HUDEP-2 (cell line): ENCODE measurements around the gene FAT1.

Source experiments
- DNase-seq, 76 experiments: peaks; one replicate each; lab custom pipeline; 2025; ENCODE audit not compliant: unreplicated experiment in 76 of 76; lab: John Stamatoyannopoulos, UW

FAT1 gene

DNA sequence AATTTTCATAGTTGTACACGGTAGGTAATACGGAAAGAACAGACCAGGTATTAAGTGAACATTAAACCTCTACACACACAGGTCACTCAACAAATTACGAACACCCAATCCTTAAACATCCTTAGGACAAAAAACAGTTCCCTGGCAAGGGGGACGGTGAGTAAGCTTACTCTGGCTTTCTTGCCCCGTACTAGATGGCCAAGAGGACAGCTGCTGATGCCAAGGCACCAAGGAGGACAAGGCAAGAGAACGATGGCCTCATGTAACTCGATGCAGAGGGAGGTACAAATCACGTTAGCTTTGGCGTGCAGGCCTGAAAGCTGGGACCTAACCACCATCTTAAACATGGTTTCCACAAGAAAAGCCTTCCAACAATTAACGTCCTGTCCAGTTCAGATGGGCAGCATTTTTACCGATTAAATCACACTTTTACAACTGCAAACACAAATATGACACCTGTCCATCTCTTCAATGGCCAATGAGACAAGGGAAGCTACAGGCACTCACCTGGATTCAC is 23.7 kb downstream of the FAT1 start:
- no peak for DNase-seq

DNA sequence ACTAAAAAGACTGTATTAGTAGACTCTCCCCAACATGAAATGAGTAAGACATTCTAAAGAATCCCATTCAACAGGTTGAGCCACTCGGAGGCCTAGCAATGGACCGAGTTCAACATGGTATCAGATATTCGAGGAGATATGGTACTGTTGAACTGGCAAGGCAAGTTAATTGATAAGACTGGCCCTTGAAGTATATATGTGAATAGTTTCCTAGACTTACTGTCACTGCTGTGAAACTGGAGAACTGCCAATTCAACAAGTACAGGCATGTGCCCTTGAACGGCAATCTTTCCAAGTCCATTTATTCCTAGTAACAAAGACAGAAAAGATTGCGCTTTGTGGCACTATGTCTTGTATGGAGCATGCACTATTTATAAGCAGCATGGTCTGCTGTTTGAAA is 24.4 kb downstream of the FAT1 start:
- DNase-seq, result peak in 9 of 76 experiments; percentile 3 to 65 (median 13)

DNA sequence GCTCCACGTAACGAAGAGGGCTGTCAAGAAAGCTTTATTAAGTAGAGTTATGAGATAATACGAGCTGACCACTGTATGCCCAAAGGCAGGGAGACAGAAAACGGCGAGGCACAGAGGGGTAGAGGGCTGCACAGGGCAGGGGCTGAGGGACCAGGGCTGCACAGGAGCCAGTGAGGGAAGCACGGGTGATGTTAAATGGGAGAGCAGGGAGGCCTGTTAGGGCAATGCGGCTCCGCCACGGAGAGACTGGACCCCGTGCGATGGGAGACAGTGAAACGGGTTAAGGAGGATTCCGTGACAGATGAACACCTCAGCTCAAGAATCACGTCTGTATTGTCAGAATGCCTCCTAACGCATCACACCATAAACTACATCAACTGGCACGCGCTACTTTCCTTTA is 25.1 kb downstream of the FAT1 start:
- DNase-seq, result no peak

- no peak for DNase-seq
Measured at GRCh38 chr4:186698028-186698427, 25.6 kb downstream of the FAT1 start.

DNA sequence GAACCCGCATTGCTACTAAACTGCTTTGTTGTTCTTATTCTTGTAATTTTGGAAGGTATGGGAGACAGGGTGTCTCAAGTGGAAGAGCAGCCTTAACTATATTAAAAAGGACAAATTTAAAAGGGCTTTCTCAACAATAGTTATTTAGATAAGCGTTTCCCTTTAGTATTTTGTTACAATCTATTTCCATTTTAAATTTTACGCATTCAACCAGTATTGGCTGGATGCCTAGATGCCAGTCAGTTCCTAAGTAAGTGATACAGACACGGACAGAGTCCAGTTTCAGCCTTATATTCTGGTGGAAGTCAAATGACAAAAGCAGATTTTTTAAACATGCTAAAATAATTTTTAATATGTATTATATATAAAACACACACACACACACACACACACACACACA is 28.3 kb downstream of the FAT1 start:
- no peak for DNase-seq

GRCh38 chr4:186693894-186694293 is 29.8 kb downstream of the FAT1 start:
- no peak for DNase-seq

- DNase-seq, result peak in 24 of 76 experiments; percentile 0 to 59 (median 20)
Measured at GRCh38 chr4:186693159-186693815, 30.4 kb downstream of the FAT1 start.

- no peak for DNase-seq
Measured at GRCh38 chr4:186691396-186691795, 32.3 kb downstream of the FAT1 start.

DNA sequence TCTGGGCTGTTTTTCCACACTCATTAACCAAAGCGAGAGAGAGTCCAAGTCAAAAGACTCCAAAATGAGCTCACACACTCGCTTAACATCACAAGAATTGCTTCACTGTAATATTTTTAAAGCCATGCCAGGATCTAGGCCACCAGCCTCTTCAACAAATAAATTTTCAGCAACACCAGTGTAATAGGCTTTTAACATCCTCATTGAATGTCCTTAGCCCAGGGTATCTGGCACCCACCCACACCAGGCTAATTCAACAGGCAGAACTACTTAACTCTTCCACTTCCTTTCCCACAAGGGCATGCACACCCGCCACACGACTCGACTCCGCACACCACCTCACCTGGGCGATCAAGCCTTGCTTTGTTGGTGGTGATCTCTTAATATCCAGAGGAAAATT is 34.2 kb downstream of the FAT1 start:
- peak in 1 of 76 experiments; percentile 1 for DNase-seq

GRCh38 chr4:186688150-186688943 is 35.3 kb downstream of the FAT1 start:
- DNase-seq, result no peak

DNA sequence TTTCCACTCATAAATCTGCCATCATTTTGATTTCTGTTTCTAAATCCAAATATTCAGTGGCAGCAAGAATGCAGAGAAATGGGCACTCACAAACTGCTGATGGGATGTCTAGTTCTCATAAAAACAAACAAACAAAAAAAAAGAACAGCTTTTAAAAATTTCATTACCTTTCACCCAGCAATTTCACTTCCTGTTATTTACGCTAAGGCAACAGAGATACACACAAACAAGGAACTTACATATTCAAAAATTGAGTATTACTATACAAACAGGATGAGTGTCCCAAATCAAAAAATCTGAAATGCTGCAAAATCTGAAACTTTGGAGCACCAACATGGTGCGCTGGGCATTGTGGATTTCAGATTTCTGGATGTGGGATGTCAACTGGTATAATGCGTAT is 36.4 kb downstream of the FAT1 start:
- DNase-seq, result no peak

DNA sequence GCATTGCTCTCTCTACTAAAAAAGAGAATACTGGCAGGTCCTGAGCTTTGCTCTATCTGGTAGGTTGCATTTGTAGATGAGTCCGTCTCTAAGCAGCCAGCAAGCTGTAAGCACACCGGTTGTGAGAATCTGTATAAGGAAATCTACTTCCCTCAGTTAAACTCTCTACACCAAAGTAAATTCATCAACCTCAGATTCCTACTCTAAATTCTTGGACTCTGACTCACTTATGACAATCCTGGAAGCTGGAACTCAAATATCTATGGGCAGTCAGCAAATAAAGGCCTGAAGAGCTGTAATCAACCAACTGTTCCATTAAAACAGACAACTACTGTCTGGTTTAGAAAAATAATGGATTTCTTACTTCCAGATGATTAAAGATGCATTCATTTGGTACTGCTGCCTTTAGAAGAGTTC is 37.9 kb downstream of the FAT1 start:
- DNase-seq, result no peak

GRCh38 chr4:186684889-186685309 is 38.8 kb downstream of the FAT1 start:
- no peak for DNase-seq

- DNase-seq, result no peak
Measured at GRCh38 chr4:186684220-186684619, 39.4 kb downstream of the FAT1 start.

DNA sequence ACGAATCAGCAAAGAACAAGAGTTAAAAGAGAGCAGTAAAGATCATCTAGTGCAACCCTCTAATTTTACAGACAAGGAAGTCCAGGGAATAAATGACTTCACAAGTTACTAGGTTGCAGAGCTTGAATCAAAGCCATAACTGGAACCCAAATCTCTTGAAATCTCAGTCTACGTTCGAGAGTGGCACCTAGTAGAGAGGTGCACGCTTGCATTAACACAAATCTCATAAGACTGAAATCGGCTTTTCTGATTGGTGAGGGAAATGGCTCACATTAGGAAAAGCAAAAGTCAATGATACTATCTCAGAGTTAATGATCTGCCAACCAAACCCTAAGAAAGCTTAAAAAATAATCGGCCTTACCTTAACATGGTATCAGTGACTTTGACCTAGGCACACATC is 43.0 kb downstream of the FAT1 start:
- no peak for DNase-seq

DNA sequence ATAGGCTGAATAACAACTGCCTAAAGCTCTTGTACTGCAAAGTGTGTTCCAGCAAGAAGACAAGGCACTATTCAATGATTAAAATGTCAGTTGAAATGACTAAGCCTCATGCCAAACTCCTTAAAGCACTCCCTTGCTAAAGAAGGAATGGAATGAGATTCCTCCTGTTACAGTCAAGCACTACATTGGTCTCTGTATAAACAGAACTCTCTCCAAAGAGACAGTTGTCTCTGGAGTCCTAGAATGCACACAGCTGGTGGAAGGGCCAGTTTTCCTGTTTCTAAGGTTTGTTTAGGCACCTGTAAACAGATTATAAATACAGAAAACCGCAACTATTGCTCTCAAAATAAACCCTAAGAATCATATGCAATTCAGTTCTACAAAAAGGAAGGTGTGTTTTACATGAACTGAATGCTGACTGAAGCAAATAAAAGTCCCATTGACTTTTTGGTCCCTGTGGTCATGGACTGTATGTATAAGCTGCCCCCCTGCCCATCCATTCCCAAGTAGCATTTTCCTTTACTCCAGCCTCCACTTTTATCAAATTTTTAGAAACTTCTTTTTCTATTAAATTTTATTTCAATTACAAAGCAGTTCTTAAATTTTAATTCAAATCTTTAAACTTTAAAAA is 47.0 kb downstream of the FAT1 start:
- no peak for DNase-seq

DNA sequence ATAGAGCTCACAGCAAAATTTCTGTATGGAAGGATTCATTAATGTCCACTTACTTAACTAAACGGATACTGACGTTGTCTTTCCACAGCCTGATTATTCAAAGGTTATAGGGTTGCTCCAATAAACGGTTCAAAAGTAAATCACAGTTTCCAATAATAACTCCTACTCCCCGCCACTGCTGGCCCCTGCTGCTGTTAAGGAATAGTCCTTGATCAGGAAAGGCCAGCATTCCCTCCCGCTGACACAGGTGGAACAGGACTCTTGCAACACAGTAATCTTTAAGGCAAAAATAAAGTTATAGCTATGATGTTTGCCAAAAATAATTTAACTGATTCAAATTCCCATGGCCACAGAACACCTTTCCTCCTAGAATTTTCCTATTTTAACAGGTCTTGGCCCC is 53.9 kb downstream of the FAT1 start:
- no peak for DNase-seq

DNA sequence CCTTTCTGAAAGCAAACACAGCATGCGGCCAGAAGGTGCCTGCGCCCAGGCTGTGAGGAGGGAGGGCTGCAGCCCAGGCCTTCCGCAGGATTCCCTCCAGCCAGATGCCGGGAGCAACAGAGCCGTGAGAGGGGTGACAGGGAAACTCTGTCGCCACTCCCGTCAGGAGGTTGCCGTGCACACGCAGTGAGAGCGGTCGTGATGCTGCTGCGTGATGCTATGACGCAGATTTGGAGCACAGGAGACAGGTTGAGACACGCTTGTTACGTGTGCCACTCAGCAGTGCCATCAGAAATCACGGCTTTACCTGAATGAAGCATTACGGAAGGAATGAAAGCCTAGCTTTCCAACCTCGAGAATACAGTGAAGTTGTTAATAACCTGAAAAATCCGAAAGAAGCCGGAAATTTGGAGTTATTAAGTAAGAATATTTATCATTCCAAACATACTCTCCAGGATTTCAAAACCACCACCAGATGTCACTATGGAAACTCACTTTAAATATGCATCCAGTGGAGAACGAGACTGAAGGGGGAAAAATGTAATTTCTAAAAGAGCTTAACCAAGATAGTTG is 54.4 kb downstream of the FAT1 start:
- peak in 2 of 76 experiments; percentile 4 to 5 for DNase-seq

DNA sequence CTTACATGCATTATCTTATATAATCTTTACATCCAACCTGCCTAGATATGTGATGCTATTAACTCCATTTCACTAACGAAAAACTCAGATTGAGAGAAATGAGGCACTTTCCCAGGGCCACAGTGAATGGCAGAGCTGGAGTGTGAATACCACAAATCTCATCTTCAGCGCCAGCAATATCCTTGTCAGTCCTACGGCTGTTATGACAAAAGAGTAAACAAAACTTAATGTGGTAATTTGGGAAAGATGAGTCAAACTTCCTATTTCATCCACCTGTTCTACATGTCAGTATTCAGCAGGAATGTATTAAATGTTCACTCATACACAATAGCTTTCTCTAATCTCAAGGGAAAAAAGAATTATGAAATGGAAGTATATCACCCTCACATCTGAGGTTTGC is 56.9 kb downstream of the FAT1 start:
- no peak for DNase-seq

DNA sequence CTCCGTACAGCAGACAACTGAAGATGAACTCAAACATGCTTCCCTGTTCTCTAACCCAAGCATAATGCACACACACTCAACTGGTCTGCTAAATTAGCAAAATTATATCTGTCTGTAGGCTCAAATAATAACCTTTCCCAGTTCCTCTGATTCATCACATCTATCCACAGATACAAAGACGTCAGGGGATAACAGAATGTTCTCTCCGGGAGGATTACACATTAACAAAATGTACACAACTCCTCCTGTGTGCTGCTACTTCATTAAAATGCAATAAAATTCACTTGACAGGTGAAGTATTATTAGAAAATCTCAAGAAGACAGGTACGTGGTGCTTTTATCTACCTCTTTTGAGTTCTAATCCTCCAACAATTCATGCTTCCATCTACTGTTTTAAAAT is 57.4 kb downstream of the FAT1 start:
- no peak for DNase-seq

- DNase-seq, result no peak
Measured at GRCh38 chr4:186660403-186660802, 63.3 kb downstream of the FAT1 start.
